ENCODE data around the gene PLPP1.

PLPP1 gene

GRCh38 chr5:55393501-55394175, 141.1 kb downstream of the PLPP1 start:
- DNase-seq: no peak

- DNase-seq: no peak
Measured at GRCh38 chr5:55392669-55393068, 142.1 kb downstream of the PLPP1 start.

DNA sequence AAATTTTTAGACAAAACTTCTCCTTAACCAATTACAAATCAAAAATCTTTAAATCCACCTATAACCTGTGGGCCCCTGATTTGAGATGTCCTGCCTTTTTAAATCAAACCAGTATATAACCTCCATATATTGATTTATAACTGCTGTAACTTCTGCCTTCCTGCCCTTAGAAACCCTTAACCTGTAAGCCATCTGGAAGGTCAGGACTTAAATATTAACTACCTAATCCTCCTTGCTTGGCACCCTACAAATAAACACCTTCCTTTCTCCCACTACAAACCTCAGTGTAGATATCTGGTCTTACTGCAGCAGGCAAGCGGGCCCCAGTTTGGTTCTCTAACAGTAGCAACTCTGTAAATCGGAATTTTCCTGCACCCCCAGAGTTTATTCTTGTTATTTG, 143.1 kb downstream of the PLPP1 start:
- no peak for DNase-seq

GRCh38 chr5:55387865-55388264, 146.9 kb downstream of the PLPP1 start:
- no peak for DNase-seq

DNA sequence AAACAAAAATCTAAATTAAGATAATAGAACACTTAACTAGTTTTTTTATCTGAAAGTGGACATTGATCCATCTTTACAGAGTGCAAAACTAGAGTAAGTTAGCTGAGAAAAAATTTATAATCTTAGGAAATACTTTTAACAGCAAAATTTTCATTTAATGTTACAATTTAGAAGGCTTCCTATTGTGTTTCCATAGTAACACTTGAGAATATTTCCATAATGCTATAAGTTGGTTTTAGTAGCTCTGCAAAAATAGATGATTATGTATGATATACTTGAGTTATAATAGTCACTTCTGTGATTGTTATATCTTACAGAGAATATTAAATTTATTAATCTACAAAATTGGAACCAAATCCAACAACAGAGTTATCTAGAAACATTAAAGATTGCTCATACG, 148.4 kb downstream of the PLPP1 start:
- no peak for DNase-seq

DNA sequence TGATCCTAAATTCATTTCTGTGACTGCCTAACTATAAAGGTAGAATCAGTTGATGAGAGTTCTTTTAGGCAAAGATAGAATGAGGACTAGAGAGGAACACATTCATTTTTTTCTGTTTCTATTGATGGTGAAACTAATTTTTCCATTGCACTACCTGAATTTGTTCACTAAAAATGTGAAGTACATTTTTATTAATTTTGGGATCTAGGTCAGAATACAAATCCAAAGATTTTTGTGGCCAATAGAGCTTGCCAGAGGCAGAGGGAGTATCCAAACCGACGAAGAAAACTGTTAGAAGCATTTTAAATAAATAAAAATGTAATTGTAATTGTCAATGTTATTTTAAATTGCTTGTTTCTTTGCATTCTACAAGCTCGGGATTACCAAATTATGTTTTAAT, 148.9 kb downstream of the PLPP1 start:
- no peak for DNase-seq

- DNase-seq: no peak
Measured at GRCh38 chr5:55385227-55385626, 149.5 kb downstream of the PLPP1 start.

- no peak for DNase-seq
Measured at GRCh38 chr5:55384072-55384471, 150.7 kb downstream of the PLPP1 start.

- DNase-seq: no peak
Measured at GRCh38 chr5:55383254-55383653, 151.5 kb downstream of the PLPP1 start.

DNA sequence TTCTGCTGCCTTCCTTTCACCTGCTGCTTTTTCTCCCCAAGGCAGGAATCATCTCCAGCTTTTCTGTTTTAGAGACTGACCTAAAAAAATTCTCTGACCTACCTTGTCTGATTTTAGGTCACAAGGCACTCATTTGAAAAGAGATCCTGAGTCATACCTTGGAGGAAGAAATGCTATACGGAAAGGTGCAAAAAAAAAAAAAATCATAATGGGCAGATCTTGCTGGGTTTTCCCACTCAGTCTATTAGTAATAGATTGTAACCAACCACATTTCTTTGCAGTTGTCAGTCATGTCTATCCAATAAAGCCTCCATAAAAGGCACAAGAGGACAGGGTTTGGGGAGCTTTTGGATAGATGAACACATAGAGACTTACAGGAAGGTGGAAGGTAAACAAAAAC, 157.0 kb downstream of the PLPP1 start:
- DNase-seq: no peak
